ENCODE data around the gene EXOC4.

DNA sequence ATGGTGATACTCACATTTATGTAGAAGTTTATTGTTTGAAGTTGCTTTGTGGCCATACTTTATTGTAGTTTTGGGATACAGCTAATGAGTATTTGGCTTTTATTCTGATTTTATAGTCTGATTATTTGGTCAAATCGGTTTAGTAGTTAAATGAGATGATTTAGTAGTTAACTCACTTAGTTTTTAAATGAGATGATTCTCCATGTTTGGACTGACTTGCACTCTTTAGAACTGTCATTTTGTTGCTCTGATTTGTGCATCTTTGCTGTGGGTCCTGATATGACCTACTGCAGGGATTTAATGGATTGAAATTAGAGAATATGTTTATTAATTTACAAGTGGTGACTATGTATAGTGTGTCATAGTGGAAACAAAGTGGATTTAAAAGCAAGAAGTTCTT lies 44.2 kb downstream of the EXOC4 start:
- no peak for TF ChIP-seq CTCF (IDR thresholded peaks at IDR 0.05)
- TF ChIP-seq POLR2A (IDR thresholded peaks at IDR 0.05), result no peak

All from vagina (tissue), 2 donors.